A673 (cell line): ENCODE data around the gene SLC5A9.

Source experiments
- EZH2 ChIP-seq: fragments of 200-600 bp; sonication (generic); IDR thresholded peaks from 2 replicates; pipeline ENCODE4 v1.6.1; 2017; ENCODE audit warnings: borderline replicate concordance, low read depth, mild to moderate bottlenecking, mixed read lengths, antibody characterized with exemption, low read length; ENCODE audit not compliant: poor library complexity, severe bottlenecking
- TF ChIP-seq, protein P1 (sequence below): fragments of 300-800, 200-600 bp; sonication (generic); conservative IDR thresholded peaks from 2 replicates; pipeline ENCODE4 v1.5.1; 2017; ENCODE audit warnings: low read depth, mild to moderate bottlenecking, antibody characterized with exemption, low read length, moderate library complexity, mixed read lengths

DNA sequence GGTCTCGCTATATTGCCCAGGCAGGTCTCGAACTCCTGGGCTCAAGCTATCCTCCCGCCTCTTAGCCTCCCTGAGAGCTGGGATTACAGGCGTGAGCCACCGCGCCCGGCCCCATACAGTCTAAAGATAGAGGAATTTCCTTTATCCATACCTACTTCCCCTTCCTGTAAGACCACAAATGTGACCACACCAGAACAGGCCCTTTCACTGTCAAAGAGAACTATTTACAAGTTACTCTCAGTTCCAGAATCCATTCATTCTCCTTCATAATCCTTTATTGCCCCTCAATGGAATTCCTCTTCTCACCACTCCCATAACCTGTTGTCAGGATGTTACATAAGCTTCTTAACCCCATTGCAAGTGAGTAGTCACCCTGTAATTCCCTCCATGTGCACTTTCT, 26.3 kb upstream of the SLC5A9 start:
- TF ChIP-seq, protein P1, sequence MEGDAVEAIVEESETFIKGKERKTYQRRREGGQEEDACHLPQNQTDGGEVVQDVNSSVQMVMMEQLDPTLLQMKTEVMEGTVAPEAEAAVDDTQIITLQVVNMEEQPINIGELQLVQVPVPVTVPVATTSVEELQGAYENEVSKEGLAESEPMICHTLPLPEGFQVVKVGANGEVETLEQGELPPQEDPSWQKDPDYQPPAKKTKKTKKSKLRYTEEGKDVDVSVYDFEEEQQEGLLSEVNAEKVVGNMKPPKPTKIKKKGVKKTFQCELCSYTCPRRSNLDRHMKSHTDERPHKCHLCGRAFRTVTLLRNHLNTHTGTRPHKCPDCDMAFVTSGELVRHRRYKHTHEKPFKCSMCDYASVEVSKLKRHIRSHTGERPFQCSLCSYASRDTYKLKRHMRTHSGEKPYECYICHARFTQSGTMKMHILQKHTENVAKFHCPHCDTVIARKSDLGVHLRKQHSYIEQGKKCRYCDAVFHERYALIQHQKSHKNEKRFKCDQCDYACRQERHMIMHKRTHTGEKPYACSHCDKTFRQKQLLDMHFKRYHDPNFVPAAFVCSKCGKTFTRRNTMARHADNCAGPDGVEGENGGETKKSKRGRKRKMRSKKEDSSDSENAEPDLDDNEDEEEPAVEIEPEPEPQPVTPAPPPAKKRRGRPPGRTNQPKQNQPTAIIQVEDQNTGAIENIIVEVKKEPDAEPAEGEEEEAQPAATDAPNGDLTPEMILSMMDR: no peak
- no peak for TF ChIP-seq EZH2
